ENCODE data around the gene SMG1.
A peak's percentile ranks its signal among the peaks of the same experiment; 100 is the strongest.

The SMG1 gene

DNA sequence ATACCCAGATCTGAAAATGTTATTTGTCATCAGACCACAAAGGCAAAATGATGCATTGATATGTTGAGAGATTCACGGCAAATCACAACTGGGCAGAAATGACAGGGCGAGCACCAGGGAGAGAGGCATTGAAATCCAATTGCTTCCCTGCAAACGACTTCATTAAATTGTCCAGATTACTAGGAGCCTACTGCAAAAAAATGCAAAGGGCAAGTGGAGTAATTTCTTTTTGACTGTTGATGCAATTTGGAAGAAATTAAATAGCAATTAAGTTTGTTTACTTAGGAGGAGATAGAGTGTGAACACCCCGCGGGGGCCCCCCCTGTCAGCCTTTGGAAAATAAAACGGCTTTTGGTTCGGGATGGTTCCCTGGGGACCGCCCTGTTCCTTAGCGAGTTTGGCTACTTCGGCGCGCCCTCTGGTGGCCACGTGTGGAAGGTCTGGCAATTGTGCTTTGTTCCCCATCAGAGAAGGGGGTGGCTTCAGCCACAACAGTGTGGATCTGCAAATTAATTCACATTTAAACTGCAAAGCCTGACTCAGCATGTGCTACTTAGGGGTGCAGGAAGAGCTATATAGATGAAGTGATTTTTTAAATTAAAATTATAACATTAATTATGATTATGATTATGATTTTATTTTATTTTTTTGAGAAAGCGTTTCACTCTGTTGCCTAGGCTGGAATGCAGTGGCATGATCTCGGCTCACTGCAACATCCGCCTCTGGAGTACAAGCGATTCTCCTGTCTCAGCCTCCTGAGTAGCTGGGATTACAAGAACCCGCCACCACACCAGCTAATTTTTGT lies 43.0 kb upstream of the SMG1 start:
- Histone ChIP-seq H3K9me3 (replicated peaks; ENCODE audit: insufficient read depth, low read length) (no peaks in the 10 kb centered on the region), H3F3A (ENCODE audit: insufficient read depth, low read length) (no peaks in the 10 kb centered on the region), H4K20me1 (ENCODE audit: insufficient read depth, low read length) (no peaks in the 10 kb centered on the region), H3K4me2 (ENCODE audit: low read depth, low read length) (peak overlapping the region; percentile 73), H3K4me3 (ENCODE audit: low read length) (peak overlapping the region; percentile 51), H3K4me1 (ENCODE audit: low read length) (no peaks in the 10 kb centered on the region), H3K36me3 (replicated peaks; ENCODE audit: insufficient read depth, low read length) (no peaks in the 10 kb centered on the region), H3K79me2 (ENCODE audit: low read length) (no peaks in the 10 kb centered on the region), H3K27ac (ENCODE audit: low read length) (no peak overlapping the region), H3K27me3 (replicated peaks; ENCODE audit: insufficient read depth, low read length) (no peaks in the 10 kb centered on the region), H3K9me2 (replicated peaks; ENCODE audit: insufficient read depth, low read length) (no peaks in the 10 kb centered on the region), H2AFZ (ENCODE audit: low read length) (peak overlapping the region; percentile 84), H3K9ac (ENCODE audit: low read length) (no peak overlapping the region)
- DNase-seq: peak; percentile 68
- TF ChIP-seq EZH2 (optimal IDR thresholded peaks at IDR 0.05; ENCODE audit: low read depth, low read length): no peak
- TF ChIP-seq, protein P1, sequence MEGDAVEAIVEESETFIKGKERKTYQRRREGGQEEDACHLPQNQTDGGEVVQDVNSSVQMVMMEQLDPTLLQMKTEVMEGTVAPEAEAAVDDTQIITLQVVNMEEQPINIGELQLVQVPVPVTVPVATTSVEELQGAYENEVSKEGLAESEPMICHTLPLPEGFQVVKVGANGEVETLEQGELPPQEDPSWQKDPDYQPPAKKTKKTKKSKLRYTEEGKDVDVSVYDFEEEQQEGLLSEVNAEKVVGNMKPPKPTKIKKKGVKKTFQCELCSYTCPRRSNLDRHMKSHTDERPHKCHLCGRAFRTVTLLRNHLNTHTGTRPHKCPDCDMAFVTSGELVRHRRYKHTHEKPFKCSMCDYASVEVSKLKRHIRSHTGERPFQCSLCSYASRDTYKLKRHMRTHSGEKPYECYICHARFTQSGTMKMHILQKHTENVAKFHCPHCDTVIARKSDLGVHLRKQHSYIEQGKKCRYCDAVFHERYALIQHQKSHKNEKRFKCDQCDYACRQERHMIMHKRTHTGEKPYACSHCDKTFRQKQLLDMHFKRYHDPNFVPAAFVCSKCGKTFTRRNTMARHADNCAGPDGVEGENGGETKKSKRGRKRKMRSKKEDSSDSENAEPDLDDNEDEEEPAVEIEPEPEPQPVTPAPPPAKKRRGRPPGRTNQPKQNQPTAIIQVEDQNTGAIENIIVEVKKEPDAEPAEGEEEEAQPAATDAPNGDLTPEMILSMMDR (IDR thresholded peaks at IDR 0.05; ENCODE audit: low read length): peak; percentile 90

DNA sequence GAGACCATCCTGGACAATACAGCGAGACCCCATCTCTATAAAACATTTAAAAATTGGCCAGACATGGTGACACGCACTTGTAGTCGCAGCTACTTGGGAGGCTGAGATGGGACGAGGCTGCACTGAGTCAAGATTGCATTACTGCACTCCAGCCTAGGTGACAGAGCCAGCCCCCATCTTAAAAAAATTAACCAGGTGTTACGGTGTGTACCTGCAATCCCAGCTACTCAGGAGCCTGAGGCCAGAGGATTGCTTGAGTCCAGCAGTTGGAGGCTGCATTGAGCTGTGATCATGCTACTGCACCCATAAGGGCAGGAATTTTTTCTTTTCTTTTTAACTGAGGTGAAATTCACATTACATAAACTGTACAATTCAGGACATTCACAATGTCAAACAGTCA lies 40.6 kb upstream of the SMG1 start:
- DNase-seq: no peak
- Histone ChIP-seq H3K36me3 (replicated peaks; ENCODE audit: insufficient read depth, low read length) (no peaks in the 10 kb centered on the region), H3K27ac (ENCODE audit: low read length) (no peak overlapping the region)

DNA sequence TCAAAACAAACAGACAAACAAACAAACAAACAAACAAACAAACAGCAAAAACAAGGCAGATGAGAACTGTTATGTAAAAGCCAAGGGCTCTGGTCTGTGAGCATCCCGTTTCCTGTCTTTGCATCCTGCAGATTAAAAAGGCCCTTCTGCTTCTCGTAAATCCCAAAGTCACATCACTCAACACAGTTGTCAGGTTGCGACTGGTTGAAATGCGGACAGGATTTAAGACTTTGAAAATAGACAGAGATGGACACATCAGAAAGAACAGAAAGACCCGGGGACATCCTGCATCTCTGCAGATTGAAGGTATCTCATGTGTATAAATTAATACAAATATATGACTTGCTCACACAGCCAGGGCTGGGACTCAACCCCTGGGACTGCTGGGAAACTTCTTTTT lies 39.3 kb upstream of the SMG1 start:
- Histone ChIP-seq H3K27ac (ENCODE audit: low read length) (no peak overlapping the region), H2AFZ (ENCODE audit: low read length) (no peak overlapping the region), H3F3A (ENCODE audit: insufficient read depth, low read length) (no peaks in the 10 kb centered on the region), H3K9me3 (replicated peaks; ENCODE audit: insufficient read depth, low read length) (no peaks in the 10 kb centered on the region), H3K9ac (ENCODE audit: low read length) (no peak overlapping the region), H3K27me3 (replicated peaks; ENCODE audit: insufficient read depth, low read length) (no peaks in the 10 kb centered on the region), H3K4me3 (ENCODE audit: low read length) (no peak overlapping the region), H3K36me3 (replicated peaks; ENCODE audit: insufficient read depth, low read length) (no peaks in the 10 kb centered on the region), H3K4me1 (ENCODE audit: low read length) (no peaks in the 10 kb centered on the region), H3K9me2 (replicated peaks; ENCODE audit: insufficient read depth, low read length) (no peaks in the 10 kb centered on the region), H4K20me1 (ENCODE audit: insufficient read depth, low read length) (no peaks in the 10 kb centered on the region), H3K79me2 (ENCODE audit: low read length) (no peaks in the 10 kb centered on the region), H3K4me2 (ENCODE audit: low read depth, low read length) (no peak overlapping the region)
- TF ChIP-seq EZH2 (optimal IDR thresholded peaks at IDR 0.05; ENCODE audit: low read depth, low read length) (no peak), EZH2phosphoT487 (IDR thresholded peaks at IDR 0.05; ENCODE audit: low read length) (no peak)
- TF ChIP-seq, protein P1 (IDR thresholded peaks at IDR 0.05; ENCODE audit: low read length): no peak
- DNase-seq: no peak

More for the DNA sequence above, 40.6 kb upstream of the SMG1 start:
- Histone ChIP-seq H3K79me2 (ENCODE audit: low read length) (no peaks in the 10 kb centered on the region), H3K4me1 (ENCODE audit: low read length) (no peaks in the 10 kb centered on the region), H3K4me3 (ENCODE audit: low read length) (no peak overlapping the region), H3K4me2 (ENCODE audit: low read depth, low read length) (no peak overlapping the region), H3K27me3 (replicated peaks; ENCODE audit: insufficient read depth, low read length) (no peaks in the 10 kb centered on the region), H2AFZ (ENCODE audit: low read length) (no peak overlapping the region), H3K9ac (ENCODE audit: low read length) (no peak overlapping the region), H3K9me3 (replicated peaks; ENCODE audit: insufficient read depth, low read length) (no peaks in the 10 kb centered on the region), H3F3A (ENCODE audit: insufficient read depth, low read length) (no peaks in the 10 kb centered on the region), H3K9me2 (replicated peaks; ENCODE audit: insufficient read depth, low read length) (no peaks in the 10 kb centered on the region), H4K20me1 (ENCODE audit: insufficient read depth, low read length) (no peaks in the 10 kb centered on the region)
- TF ChIP-seq, protein P1 (IDR thresholded peaks at IDR 0.05; ENCODE audit: low read length): no peak
- TF ChIP-seq EZH2 (optimal IDR thresholded peaks at IDR 0.05; ENCODE audit: low read depth, low read length) (no peak), EZH2phosphoT487 (IDR thresholded peaks at IDR 0.05; ENCODE audit: low read length) (no peak)

Measured in MM.1S (cell line).